ENCODE measurements around the gene PSMG4.

Gene PSMG4

GRCh38 chr6:3273707-3274521, 15.2 kb downstream of the PSMG4 start:
- no peak for DNase-seq (ENCODE audit: low read depth, low spot score)

GRCh38 chr6:3276174-3277167, 17.7 kb downstream of the PSMG4 start:
- no peak for DNase-seq (ENCODE audit: low read depth, low spot score)

- no peak for DNase-seq (ENCODE audit: low read depth, low spot score)
Measured at GRCh38 chr6:3277251-3277650, 18.5 kb downstream of the PSMG4 start.

GRCh38 chr6:3277851-3278416, 19.2 kb downstream of the PSMG4 start:
- DNase-seq (ENCODE audit: low read depth, low spot score) = no peak

GRCh38 chr6:3278691-3279090, 19.9 kb downstream of the PSMG4 start:
- no peak for DNase-seq (ENCODE audit: low read depth, low spot score)

- DNase-seq (ENCODE audit: low read depth, low spot score) = no peak
Measured at GRCh38 chr6:3280091-3280490, 21.3 kb downstream of the PSMG4 start.

GRCh38 chr6:3280866-3281465, 22.2 kb downstream of the PSMG4 start:
- DNase-seq (ENCODE audit: low read depth, low spot score) = peak; percentile 36

- DNase-seq (ENCODE audit: low read depth, low spot score) = peak; percentile 72
Measured at GRCh38 chr6:3281631-3282475, 23.1 kb downstream of the PSMG4 start.

- no peak for DNase-seq (ENCODE audit: low read depth, low spot score)
Measured at GRCh38 chr6:3282476-3283236, 23.9 kb downstream of the PSMG4 start.

- no peak for DNase-seq (ENCODE audit: low read depth, low spot score)
Measured at GRCh38 chr6:3283241-3283640, 24.5 kb downstream of the PSMG4 start.

GRCh38 chr6:3283641-3284435, 25.1 kb downstream of the PSMG4 start:
- no peak for DNase-seq (ENCODE audit: low read depth, low spot score)

- no peak for DNase-seq (ENCODE audit: low read depth, low spot score)
Measured at GRCh38 chr6:3284436-3284876, 25.7 kb downstream of the PSMG4 start.

GRCh38 chr6:3285049-3285639, 26.4 kb downstream of the PSMG4 start:
- no peak for DNase-seq (ENCODE audit: low read depth, low spot score)

- no peak for DNase-seq (ENCODE audit: low read depth, low spot score)
Measured at GRCh38 chr6:3285732-3286131, 27.0 kb downstream of the PSMG4 start.

- no peak for DNase-seq (ENCODE audit: low read depth, low spot score)
Measured at GRCh38 chr6:3286641-3287171, 28.0 kb downstream of the PSMG4 start.

- DNase-seq (ENCODE audit: low read depth, low spot score) = no peak
Measured at GRCh38 chr6:3287308-3287707, 28.6 kb downstream of the PSMG4 start.

GRCh38 chr6:3287976-3288707, 29.4 kb downstream of the PSMG4 start:
- no peak for DNase-seq (ENCODE audit: low read depth, low spot score)
